ENCODE measurements around the gene KRTAP29-1.

KRTAP29-1 gene

GRCh38 chr17:41318231-41318630, 15.6 kb upstream of the KRTAP29-1 start:
- Histone ChIP-seq H3K36me3 (ENCODE audit: control insufficient read depth, insufficient read depth, low read length) (no peaks in the 10 kb centered on the region), H3K9me3 (ENCODE audit: control insufficient read depth, low read length) (no peaks in the 10 kb centered on the region), H3K4me2 (ENCODE audit: low read length) (no peak overlapping the region), H3K27ac (no peak overlapping the region), H3K9ac (no peak overlapping the region), H3K79me2 (no peaks in the 10 kb centered on the region), H2AFZ (no peak overlapping the region), H3K4me1 (no peaks in the 10 kb centered on the region), H3K4me3 (ENCODE audit: low read depth, low read length) (no peak overlapping the region), H3K27me3 (ENCODE audit: control insufficient read depth, insufficient read depth, low read length) (no peaks in the 10 kb centered on the region)
- TF ChIP-seq CTCF (IDR thresholded peaks at IDR 0.05), result no peak

- Histone ChIP-seq H3K4me1 (no peaks in the 10 kb centered on the region), H3K4me2 (ENCODE audit: low read length) (no peak overlapping the region), H3K36me3 (ENCODE audit: control insufficient read depth, insufficient read depth, low read length) (no peaks in the 10 kb centered on the region), H3K9me3 (ENCODE audit: control insufficient read depth, low read length) (no peaks in the 10 kb centered on the region), H3K9ac (no peak overlapping the region), H3K27me3 (ENCODE audit: control insufficient read depth, insufficient read depth, low read length) (no peaks in the 10 kb centered on the region), H3K4me3 (ENCODE audit: low read depth, low read length) (no peak overlapping the region), H3K79me2 (no peaks in the 10 kb centered on the region), H3K27ac (no peak overlapping the region), H2AFZ (no peak overlapping the region)
- TF ChIP-seq CTCF (IDR thresholded peaks at IDR 0.05), result no peak
These were observed 13.3 kb upstream of the KRTAP29-1 start for GRCh38 chr17:41315814-41316445.

DNA sequence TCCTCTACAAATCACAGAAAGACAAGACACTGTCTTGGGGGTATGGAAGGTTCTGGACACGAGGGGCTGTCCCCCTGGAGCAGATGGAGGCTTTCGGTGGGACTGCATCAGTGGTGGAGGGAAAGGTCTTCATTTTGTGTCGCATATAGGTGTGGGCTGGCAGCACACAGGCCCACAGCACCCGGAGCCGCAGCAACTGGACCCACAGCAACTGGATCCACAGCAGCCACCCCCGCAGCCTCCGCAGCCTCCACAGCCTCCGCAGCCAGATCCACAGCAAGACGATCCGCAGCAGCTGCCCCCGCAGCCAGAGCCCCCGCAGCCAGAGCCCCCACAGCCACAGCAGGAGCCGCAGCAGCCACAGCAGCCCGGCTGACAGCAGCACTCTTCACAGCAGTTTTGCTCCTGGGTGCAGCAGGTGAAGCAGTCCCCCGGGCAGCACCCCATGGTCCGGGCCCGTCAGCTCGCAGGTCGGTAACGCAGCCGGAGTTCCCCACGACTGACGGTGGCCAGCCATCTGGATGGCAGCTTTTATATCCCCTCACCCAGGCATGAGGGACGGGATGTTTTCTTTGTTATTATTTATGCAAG, 12.6 kb upstream of the KRTAP29-1 start, which contains the start of gene KRTAP17-1:
TSS of gene KRTAP17-1 (minus strand) at position 507 of the 591 bp plus-strand sequence. CDS start at position 447, 60 bp downstream.
- H3K27ac ChIP-seq, result no peak within 1 kb of the TSS

DNA sequence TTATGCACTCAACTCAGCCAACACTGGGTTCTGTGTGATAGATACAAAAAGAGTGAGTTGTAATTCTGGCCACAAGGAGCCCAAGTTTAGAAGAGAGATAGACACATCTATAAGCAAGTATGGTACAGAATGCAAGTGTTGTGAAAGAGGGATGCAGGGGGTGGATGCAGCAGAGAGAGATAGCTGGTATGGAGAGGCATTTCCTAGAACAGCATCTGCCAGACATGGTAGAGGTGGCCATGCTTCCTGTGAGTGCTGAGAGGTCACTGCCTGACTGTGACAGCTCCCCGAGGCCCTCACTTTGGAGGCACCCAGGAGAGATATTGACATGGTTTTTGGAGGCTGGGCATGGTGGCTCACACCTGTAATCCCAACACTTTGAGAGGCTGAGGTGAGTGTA, 8.5 kb upstream of the KRTAP29-1 start:
- Histone ChIP-seq H3K9ac (no peak overlapping the region), H3K27ac (no peak overlapping the region), H3K9me3 (ENCODE audit: control insufficient read depth, low read length) (no peaks in the 10 kb centered on the region), H3K27me3 (ENCODE audit: control insufficient read depth, insufficient read depth, low read length) (no peaks in the 10 kb centered on the region), H3K4me2 (ENCODE audit: low read length) (no peak overlapping the region), H3K4me1 (no peaks in the 10 kb centered on the region), H3K79me2 (no peaks in the 10 kb centered on the region), H3K4me3 (ENCODE audit: low read depth, low read length) (no peak overlapping the region), H2AFZ (no peak overlapping the region), H3K36me3 (ENCODE audit: control insufficient read depth, insufficient read depth, low read length) (no peaks in the 10 kb centered on the region)
- no peak for TF ChIP-seq CTCF (IDR thresholded peaks at IDR 0.05)

More for the DNA sequence above, 12.6 kb upstream of the KRTAP29-1 start, which contains the start of gene KRTAP17-1:
- H3K4me2 ChIP-seq (ENCODE audit: low read length), result no peak within 1 kb of the TSS
- no peaks in the 10 kb centered on the region for H3K79me2 ChIP-seq
- no peak within 1 kb of the TSS for H3K4me3 ChIP-seq (ENCODE audit: low read depth, low read length)
- no peaks in the 10 kb centered on the region for H3K36me3 ChIP-seq (ENCODE audit: control insufficient read depth, insufficient read depth, low read length)
- H3K9ac ChIP-seq, result no peak within 1 kb of the TSS
- H3K27me3 ChIP-seq (ENCODE audit: control insufficient read depth, insufficient read depth, low read length), result no peaks in the 10 kb centered on the region
- TF ChIP-seq CTCF (IDR thresholded peaks at IDR 0.05), result no peak
- no peaks in the 10 kb centered on the region for H3K4me1 ChIP-seq
- H2AFZ ChIP-seq, result no peak within 1 kb of the TSS
- no peaks in the 10 kb centered on the region for H3K9me3 ChIP-seq (ENCODE audit: control insufficient read depth, low read length)

Measured in parathyroid adenoma (tissue), 2 donors.